Measurements from ENCODE around the gene GOLGB1. TPM values are rescaled to one million over a fixed set of nuclear protein-coding genes. Genes with fewer than 3 reads are reported as not detected.

Gene GOLGB1
- total RNA-seq, 1 donor from 2014 or later = 35.3 TPM

DNA sequence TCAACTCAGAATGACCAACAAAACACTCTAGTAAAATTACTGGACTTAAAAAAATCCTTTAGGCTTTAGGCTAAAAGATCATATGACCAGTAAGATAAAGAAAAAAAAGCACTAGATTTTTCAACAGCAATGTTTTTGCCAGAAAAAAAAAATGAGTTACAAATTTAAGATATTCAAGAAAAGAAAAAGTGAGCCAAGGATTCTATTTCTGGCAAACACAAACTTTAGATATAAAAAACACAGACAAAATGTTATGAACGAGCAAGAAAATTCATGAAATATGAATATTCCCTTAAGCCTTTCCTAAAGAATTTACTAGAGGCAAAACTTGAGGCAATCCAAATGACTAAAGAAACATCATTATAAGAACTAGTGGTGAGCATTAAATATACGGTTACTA is 8.6 kb downstream of the GOLGB1 start:
- no peak for DNase-seq (ENCODE audit: low read depth in 2 of 2)

GRCh38 chr3:121739902-121740301 is 9.6 kb downstream of the GOLGB1 start:
- DNase-seq (ENCODE audit: low read depth in 2 of 2) = no peak

DNA sequence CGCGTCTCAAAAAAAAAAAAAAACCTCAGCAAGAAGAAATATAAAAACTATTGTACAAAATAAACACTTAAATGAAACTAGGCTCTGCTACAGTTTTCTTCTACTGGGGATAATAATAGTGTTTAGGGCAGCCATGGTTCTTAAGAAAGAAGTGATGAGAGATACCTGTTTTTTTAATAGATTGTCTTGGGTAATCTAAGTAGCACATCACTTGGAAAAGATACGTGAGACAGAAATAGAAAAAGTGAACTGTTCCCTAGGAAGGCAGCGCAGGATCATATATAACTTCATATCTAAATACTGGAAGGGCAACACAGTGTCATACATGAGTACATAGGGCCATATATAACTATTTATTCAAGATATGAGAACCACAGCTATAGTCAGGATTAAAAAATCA is 11.9 kb downstream of the GOLGB1 start:
- no peak for DNase-seq (ENCODE audit: low read depth in 2 of 2)

- DNase-seq (ENCODE audit: low read depth in 2 of 2) = peak in 1 of 2 donors; percentile 21
Measured at GRCh38 chr3:121736112-121736511, 13.4 kb downstream of the GOLGB1 start.

- peak in 1 of 2 donors; percentile 24 for DNase-seq (ENCODE audit: low read depth in 2 of 2)
Measured at GRCh38 chr3:121735047-121735696, 14.4 kb downstream of the GOLGB1 start.

DNA sequence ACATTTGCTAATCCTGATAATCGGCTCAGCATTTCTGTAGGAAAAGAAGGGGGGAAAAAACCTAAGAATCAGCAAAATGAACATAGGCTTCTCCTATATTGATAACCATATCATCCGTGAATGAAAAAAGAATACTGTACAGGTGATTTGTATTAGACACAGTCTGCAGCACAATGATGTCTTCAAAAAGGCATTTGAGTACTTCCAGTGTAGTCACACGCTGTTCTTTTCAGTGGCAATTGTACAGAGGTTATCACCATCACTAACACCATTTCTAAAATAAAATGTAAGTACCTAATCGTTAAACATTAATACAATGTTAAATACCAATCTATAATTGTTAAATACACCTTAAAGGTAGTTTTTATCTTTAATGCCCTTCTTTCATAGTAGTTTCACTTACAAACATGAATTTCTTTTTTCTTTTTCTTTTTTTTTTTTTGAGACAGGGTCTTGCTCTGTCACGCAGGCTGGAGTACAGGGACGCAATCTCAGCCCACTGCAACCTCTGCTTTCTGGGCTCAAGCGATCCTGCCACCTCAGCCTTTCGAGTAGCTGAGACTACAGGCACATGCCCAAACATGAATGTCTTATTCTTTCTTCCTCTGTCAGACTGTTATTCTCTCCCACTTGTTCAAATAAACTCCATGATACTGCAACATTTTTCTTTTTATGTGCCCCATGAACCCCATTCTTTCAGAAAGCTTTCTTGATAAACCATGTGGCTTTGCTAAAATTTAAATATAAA is 18.4 kb downstream of the GOLGB1 start:
- no peak for DNase-seq (ENCODE audit: low read depth in 2 of 2)

DNA sequence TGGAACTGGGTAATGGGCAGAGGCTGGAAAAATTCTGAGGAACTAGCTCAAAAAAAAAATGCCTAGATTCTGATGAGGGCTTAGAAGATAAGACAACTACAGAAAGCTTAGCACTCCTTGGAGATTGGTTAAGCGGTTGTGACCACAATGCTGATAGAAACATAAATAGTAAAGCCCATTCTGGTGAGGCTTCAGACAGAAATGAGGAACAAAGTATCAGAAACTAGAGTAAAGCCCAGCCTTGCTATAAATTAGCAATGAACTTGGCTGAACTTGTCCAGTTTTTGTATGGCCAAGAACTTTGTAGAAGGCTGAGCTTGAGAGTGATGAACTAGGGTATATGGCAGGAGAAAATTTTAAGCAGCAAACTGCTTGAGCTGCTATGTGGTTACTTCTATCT is 25.4 kb downstream of the GOLGB1 start:
- DNase-seq (ENCODE audit: low read depth in 2 of 2) = no peak

DNA sequence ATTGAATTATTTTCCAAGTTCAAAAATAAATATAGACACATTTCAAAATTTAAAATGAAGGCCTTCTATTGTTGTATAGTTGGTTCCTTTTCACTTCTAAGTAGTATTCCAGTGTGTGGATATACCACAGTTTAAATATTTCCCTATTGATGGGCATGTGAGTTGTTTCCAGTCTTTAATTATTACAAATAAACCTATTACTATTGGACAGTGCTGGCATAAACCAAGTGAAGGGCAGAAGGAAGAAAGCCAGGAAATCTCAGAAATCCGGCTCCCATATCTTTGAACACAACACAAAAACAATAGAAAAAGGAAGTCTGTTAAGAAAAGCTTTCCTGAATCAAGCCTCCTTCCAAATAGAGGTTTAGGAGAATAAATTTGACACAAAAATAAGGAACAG is 26.1 kb downstream of the GOLGB1 start:
- peak in 1 of 2 donors; percentile 37 for DNase-seq (ENCODE audit: low read depth in 2 of 2)

GRCh38 chr3:121722411-121722810 is 27.1 kb downstream of the GOLGB1 start:
- DNase-seq (ENCODE audit: low read depth in 2 of 2) = no peak

- DNase-seq (ENCODE audit: low read depth in 2 of 2) = no peak
Measured at GRCh38 chr3:121720163-121720562, 29.4 kb downstream of the GOLGB1 start.

DNA sequence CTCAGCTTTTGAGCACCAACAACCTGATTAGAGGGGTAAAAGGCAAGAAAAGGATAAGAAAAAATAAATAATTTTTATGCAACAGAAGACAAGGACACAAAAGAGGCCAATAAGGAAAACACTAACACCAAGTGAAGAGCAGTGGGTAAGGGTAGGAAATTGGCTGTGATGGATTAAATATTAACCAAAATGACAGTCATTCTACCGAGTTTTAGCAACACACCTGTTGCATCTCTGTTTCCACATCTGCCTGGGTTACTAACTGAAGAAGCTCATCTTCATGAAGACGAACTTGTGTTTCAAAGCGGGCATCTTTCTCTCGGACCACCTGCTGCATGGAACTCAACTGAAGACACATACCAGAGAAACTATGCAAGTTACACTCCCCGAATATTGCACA is 30.1 kb downstream of the GOLGB1 start:
- no peak for DNase-seq (ENCODE audit: low read depth in 2 of 2)

DNA sequence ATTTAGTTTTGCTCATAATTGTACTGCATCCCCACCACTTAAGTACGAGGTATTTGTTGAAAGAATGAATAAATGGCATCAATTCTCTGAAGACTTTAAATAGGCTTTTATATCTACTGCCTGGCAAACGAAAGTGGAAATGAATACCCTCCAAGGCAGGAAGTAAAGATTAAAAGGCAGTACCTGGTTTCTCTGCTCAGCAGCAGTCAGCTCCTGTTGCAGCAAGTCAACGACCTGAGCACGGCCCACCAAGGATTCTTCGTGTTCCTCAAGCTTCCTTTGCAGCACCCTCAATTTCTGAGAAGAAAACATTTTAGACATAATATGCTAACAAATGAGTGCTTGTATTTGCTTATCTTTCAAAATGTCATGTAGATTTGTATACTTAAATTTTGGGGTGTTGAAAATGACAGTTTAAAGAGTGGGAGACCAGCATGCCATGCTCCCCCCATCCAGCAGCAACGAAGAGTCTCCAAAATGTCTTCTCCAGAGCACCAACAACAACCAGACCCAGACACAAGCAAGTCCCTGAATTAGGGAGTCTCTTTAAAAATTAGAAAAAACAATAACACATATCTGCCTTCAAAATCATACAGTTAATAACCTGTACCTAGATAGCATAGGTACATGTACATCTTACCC is 31.2 kb downstream of the GOLGB1 start:
- no peak for DNase-seq (ENCODE audit: low read depth in 2 of 2)

- DNase-seq (ENCODE audit: low read depth in 2 of 2) = no peak
Measured at GRCh38 chr3:121710347-121710746, 39.2 kb downstream of the GOLGB1 start.

DNA sequence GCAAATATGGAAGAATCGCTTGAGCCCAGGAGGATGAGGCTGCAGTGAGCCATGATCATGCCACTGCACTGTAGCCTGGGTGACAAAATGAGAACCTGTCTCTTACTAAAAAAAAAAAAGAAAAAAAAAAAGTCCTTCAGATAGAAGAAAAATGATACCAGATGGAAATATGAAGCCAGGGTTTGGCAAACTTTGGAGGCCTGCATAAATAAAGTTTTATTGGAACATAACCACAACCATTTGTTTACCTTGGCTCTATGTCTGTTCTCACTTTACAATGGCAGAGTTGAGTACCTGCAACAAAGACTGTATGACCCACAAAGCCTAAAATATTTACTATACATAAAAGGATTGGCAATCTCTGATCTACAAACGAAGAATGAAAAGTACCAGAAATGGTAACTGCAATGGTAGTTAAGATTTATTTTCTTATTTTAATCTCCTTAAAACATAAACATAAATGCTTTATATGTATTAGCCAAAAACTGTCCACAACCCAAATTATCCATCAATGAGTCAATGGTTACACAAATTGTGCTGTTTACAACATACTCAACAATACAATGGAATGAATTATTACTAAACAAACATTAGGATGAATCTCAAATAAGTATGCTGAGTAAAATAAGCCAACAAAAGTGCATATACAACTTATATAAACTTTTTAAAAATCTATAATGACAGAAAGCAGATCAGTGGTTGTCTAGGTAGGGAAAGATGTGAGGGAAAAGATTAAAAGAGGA is 41.8 kb downstream of the GOLGB1 start:
- no peak for DNase-seq (ENCODE audit: low read depth in 2 of 2)

- DNase-seq (ENCODE audit: low read depth in 2 of 2) = no peak
Measured at GRCh38 chr3:121705541-121705940, 44.0 kb downstream of the GOLGB1 start.

DNA sequence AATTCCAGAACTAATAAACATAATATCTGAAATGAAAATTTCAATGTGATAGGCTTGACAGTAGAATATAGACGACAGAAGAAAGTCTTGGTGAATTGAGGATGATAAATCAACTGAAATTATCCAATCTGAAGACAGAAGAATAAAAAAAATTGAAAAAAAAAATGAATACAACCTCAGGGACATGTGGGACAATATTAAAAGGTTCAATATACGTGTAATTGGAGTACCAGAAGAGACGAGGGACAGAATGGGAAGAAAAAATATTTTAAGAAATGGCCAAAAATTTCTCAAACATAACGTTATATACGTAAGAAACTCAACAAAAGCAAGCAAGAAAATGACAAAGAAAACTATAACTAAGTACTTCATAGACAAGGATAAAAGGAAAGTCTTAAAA is 45.6 kb downstream of the GOLGB1 start:
- DNase-seq (ENCODE audit: low read depth in 2 of 2) = no peak

- DNase-seq (ENCODE audit: low read depth in 2 of 2) = no peak
Measured at GRCh38 chr3:121698901-121699300, 50.6 kb downstream of the GOLGB1 start.

GRCh38 chr3:121698476-121698875 is 51.1 kb downstream of the GOLGB1 start:
- DNase-seq (ENCODE audit: low read depth in 2 of 2) = no peak

DNA sequence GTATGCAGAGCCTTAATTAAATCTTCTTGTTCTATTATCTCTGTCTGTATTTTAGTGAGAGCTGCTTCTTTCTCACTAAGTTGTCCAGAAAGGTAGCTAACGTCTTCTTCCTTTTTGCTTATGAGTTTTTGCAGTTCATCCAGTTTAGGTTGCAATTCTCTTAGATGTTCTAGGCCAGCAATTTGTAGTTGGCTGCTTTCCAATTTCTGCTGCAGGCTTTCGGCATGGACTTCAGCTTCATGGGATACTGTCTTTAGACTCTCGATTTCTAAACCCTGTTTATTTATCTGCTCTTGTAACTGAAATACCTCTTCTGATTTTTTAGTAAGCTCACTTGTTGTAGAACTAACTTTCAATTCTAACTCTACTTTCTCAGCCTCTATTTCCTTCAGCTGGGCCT is 53.4 kb downstream of the GOLGB1 start:
- DNase-seq (ENCODE audit: low read depth in 2 of 2) = no peak

- no peak for DNase-seq (ENCODE audit: low read depth in 2 of 2)
Measured at GRCh38 chr3:121692010-121692699, 57.4 kb downstream of the GOLGB1 start.

GRCh38 chr3:121690777-121691405 is 58.6 kb downstream of the GOLGB1 start:
- DNase-seq (ENCODE audit: low read depth in 2 of 2) = no peak
